Esophagus muscularis mucosa (tissue), 4 donors: ENCODE results near the gene CORO7. TPM values are rescaled to one million over a fixed set of nuclear protein-coding genes. Genes with fewer than 3 reads are reported as not detected.

Experiments used
- DNase-seq: peaks from one replicate; pipeline ENCODE4 v3.0.0-alpha.2; 2017; ENCODE audit errors: extremely low spot score
- H3K27ac ChIP-seq, 4 donors: fragments of 200-600 bp; sonication (generic); replicated peaks in 1 of 4; 1 replicate in 3 of 4; 2 replicates in 1 of 4; pipeline ENCODE4 v1.5.1; 2016 to 2019; ENCODE audit warnings: mild to moderate bottlenecking in 1 of 4
- H3K27me3 ChIP-seq, 4 donors: fragments of 200-600 bp; sonication (generic); one replicate each; pipeline versions ENCODE4 v1.5.1 to v1.6.0; 2016 to 2019
- H3K36me3 ChIP-seq, 4 donors: fragments of 200-600 bp; sonication (generic); one replicate each; pipeline ENCODE4 v1.5.1; 2016 to 2019
- H3K4me1 ChIP-seq, 4 donors: fragments of 200-600 bp; sonication (generic); one replicate each; pipeline ENCODE4 v1.5.1; 2016 to 2019
- H3K4me3 ChIP-seq, 4 donors: fragments of 200-600 bp; sonication (generic); 1 replicate in 2 of 4; 2 replicates in 2 of 4; pipeline ENCODE4 v1.5.1; 2016 to 2019; ENCODE audit warnings: mild to moderate bottlenecking in 4 of 4, moderate library complexity in 1 of 4
- H3K9me3 ChIP-seq, 4 donors: fragments of 200-600 bp; sonication (generic); 1 replicate in 3 of 4; 2 replicates in 1 of 4; pipeline ENCODE4 v1.5.1; 2016 to 2019
- CTCF ChIP-seq, 3 experiments: fragments of 200-600 bp in 2 of 3; fragments of 450-650 bp in 1 of 3; sonication (generic) in 2 of 3; IDR thresholded peaks; one replicate each; pipeline ENCODE4 v1.5.1; 2017 to 2019; ENCODE audit warnings: antibody characterized with exemption in 3 of 3, mild to moderate bottlenecking in 2 of 3, moderate library complexity in 1 of 3
- EP300 ChIP-seq: sonication (generic); formaldehyde crosslinking; IDR thresholded peaks from one replicate; pipeline ENCODE4 v1.6.1; 2017; ENCODE audit warnings: antibody characterized with exemption
- POLR2A ChIP-seq: fragments of 450-650 bp; IDR thresholded peaks from one replicate; pipeline ENCODE4 v1.6.1; 2017; ENCODE audit warnings: antibody characterized with exemption, moderate library complexity, mild to moderate bottlenecking, low read depth
- POLR2AphosphoS5 ChIP-seq, 2 donors: sonication (generic); formaldehyde crosslinking; IDR thresholded peaks; one replicate each; pipeline ENCODE4 v1.6.1; 2017; ENCODE audit warnings: antibody characterized with exemption in 2 of 2
- WGBS: methylation state at CpG from one replicate; pipeline ENCODE4 v1.1.5; 2018; 5-methylcytosine and 5-hydroxymethylcytosine counted together
- intact Hi-C: fragments of 100-400 bp; cut with DNase I; formaldehyde crosslinking; loops from one replicate; pipeline ENCODE4 v1.15.1; 2023
- total RNA-seq, 4 donors: library from RNA; depleted of rRNA; stranded (reverse); fragments of >200 nt; gene quantifications; one replicate each; pipeline versions ENCODE4 v1.1.0 to v1.2.1, GENCODE V29; 2016

CORO7 gene
- total RNA-seq, 4 donors from 2014 or later = 11.6 to 24.6 (median 21.3) TPM

GRCh38 chr16:4361944-4362311, 54.5 kb downstream of the CORO7 start:
- H3K4me1 ChIP-seq = peaks cover 0 to 7% (median 3%) of the 10 kb centered on the region in 4 donors
- peaks cover 22 to 81% (median 66%) of the 10 kb centered on the region in 4 donors for H3K36me3 ChIP-seq
- no peaks in the 10 kb centered on the region for H3K9me3 ChIP-seq
- H3K27ac ChIP-seq = no peak overlapping the region
- no peak overlapping the region for H3K4me3 ChIP-seq
- DNase-seq = no peak
- TF ChIP-seq POLR2AphosphoS5 (IDR thresholded peaks at IDR 0.05) (no peak), CTCF (IDR thresholded peaks at IDR 0.05) (no peak), EP300 (no peak), POLR2A (no peak)
- 96% methylated on average over 5 of the region's 12 CpGs for WGBS
- no peaks in the 10 kb centered on the region for H3K27me3 ChIP-seq
- intact Hi-C loops = no loop called here

GRCh38 chr16:4361033-4361943, 55.1 kb downstream of the CORO7 start:
- H3K9me3 ChIP-seq = no peaks in the 10 kb centered on the region
- peaks cover 23 to 79% (median 68%) of the 10 kb centered on the region in 4 donors for H3K36me3 ChIP-seq
- intact Hi-C loops = no loop called here
- TF ChIP-seq POLR2A (no peak), POLR2AphosphoS5 (IDR thresholded peaks at IDR 0.05) (no peak), EP300 (no peak), CTCF (IDR thresholded peaks at IDR 0.05) (no peak)
- DNase-seq = no peak
- H3K4me3 ChIP-seq = no peak overlapping the region
- no peaks in the 10 kb centered on the region for H3K27me3 ChIP-seq
- H3K4me1 ChIP-seq = peaks cover 0 to 7% (median 3%) of the 10 kb centered on the region in 4 donors
- no peak overlapping the region for H3K27ac ChIP-seq
- WGBS = 95% methylated on average over 9 of the region's 28 CpGs

- no peak overlapping the region for H3K27ac ChIP-seq
- no peaks in the 10 kb centered on the region for H3K27me3 ChIP-seq
- intact Hi-C loops = no loop called here
- no peaks in the 10 kb centered on the region for H3K9me3 ChIP-seq
- WGBS = 88% methylated on average over 11 of the region's 11 CpGs
- DNase-seq = no peak
- no peak overlapping the region for H3K4me3 ChIP-seq
- H3K4me1 ChIP-seq = peaks cover 0 to 7% (median 3%) of the 10 kb centered on the region in 4 donors
- peaks cover 23 to 84% (median 65%) of the 10 kb centered on the region in 4 donors for H3K36me3 ChIP-seq
- TF ChIP-seq POLR2AphosphoS5 (IDR thresholded peaks at IDR 0.05) (no peak), EP300 (no peak), POLR2A (no peak), CTCF (IDR thresholded peaks at IDR 0.05) (no peak)
Measured at GRCh38 chr16:4360538-4361021, 55.8 kb downstream of the CORO7 start.

GRCh38 chr16:4359914-4360313, 56.5 kb downstream of the CORO7 start:
- peaks cover 23 to 82% (median 63%) of the 10 kb centered on the region in 4 donors for H3K36me3 ChIP-seq
- TF ChIP-seq POLR2AphosphoS5 (IDR thresholded peaks at IDR 0.05) (no peak), CTCF (IDR thresholded peaks at IDR 0.05) (no peak), EP300 (no peak), POLR2A (no peak)
- 84% methylated on average over 2 of the region's 3 CpGs for WGBS

More at GRCh38 chr16:4359914-4360313, 56.5 kb downstream of the CORO7 start:
- Histone ChIP-seq H3K27me3 (no peaks in the 10 kb centered on the region), H3K9me3 (no peaks in the 10 kb centered on the region), H3K4me3 (no peak overlapping the region), H3K4me1 (peaks cover 0 to 7% (median 3%) of the 10 kb centered on the region in 4 donors), H3K27ac (no peak overlapping the region)
- intact Hi-C loops = loop anchor here (1.0 kb wide), 1 partner anchor 41 kb away; no protein-coding TSS in a partner anchor
- no peak for DNase-seq
